ENCODE measurements around the gene USP27X. TPM values are rescaled to one million over a fixed set of nuclear protein-coding genes. Genes with fewer than 3 reads are reported as not detected.

The USP27X gene
- total and polyA plus RNA-seq, 2 of the 8 experiments (the other 6 are each of a cell fraction or from before 2014, with no cell fraction given): 3.8 to 4.7 TPM

DNA sequence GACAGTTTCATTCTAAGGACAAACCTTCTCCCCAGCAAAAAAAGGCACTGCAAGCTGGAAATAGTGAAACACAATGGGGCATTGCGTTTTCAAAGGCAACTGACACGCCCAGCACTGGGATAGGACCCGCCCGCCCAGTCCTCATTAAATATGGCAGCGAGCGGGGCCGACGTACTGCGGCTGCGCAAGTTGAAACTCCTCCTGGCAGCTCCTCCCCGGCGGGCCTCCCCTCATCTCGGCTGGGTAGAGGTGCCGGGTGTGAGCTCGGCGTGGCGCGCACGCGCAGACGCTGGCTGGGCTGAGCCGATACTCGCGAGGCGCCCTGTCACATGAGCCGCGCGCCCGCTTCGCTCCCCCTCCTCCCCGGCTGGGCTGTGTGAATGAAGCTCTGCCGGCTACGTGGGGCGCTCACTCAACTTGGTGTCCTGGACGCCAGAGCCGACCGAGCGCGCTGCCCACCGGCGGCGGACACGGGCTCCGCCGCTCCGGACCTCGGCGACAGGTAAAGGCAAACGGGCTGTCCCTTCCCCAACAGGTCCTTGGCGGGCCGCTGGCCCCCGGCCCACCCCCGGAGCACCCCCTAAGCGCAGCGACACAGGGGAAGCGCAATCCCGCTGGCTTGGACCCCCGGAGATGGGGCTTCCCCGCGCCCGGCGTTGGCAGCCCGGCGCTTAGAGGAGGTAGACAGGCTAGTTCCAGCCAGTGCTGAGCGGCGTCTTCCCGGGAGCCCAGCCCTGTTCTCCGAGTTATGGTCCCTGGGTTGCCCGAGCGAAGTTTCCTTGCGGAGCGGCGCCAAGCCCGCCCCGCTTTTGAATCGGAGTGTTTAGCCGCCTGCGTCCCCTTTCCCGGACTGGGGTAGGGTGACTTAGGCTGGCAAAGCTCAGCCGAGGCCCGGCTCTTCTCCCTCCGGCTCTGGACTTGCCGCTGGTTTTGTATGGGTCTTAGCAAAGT lies 43.3 kb downstream of the USP27X start, which contains the start of gene CLCN5:
Gene CLCN5, plus strand, starts transcription at position 306 of the 951 bp plus-strand sequence. CDS start 2,703 bp downstream, outside the sequence.
- Histone ChIP-seq H3K23me2 (ENCODE audit: low read depth, low read length) (no peaks in the 10 kb centered on the region; the same call in 1 of the 2 replicates), H3K4me1 (replicated peaks in 1 of 4; ENCODE audit: control insufficient read depth in 3 of 4, insufficient read depth in 4 of 4, low read length in 3 of 4) (peaks cover 0 to 5% (median 0%) of the 10 kb centered on the region in 4 experiments; a peak in 3 of 7 replicates), H2AFZ (ENCODE audit: low read length) (no peak within 1 kb of the TSS), H3K27me3 (replicated peaks in 1 of 4; ENCODE audit: control insufficient read depth in 3 of 4, extremely low read depth in 1 of 4, insufficient read depth in 3 of 4, low read length in 3 of 4) (peaks cover 0 to 5% (median 3%) of the 10 kb centered on the region in 4 experiments; a peak in 2 of 7 replicates), H3K79me2 (ENCODE audit: control insufficient read depth in 1 of 2, insufficient read depth in 2 of 2, low read length in 2 of 2) (no peaks in the 10 kb centered on the region), H2BK20ac (ENCODE audit: low read length) (no peak within 1 kb of the TSS), H3K9ac (replicated peaks in 1 of 4; ENCODE audit: extremely low read depth in 1 of 4, low read depth in 3 of 4, low read length in 3 of 4) (peak within 1 kb of the TSS; percentile 34 to 71 (median 57); a peak in 4 of 7 replicates), H4K91ac (replicated peaks; ENCODE audit: insufficient read length, low read length) (no peak within 1 kb of the TSS), H3K23ac (ENCODE audit: insufficient read length) (no peak within 1 kb of the TSS), H4K8ac (ENCODE audit: extremely low read depth, insufficient read depth, low read length) (no peak within 1 kb of the TSS), H3K79me1 (ENCODE audit: low read depth, low read length) (no peaks in the 10 kb centered on the region), H3K4me3 (ENCODE audit: extremely low read depth in 1 of 4, insufficient read depth in 2 of 4, low read depth in 3 of 4, low read length in 4 of 4) (peak within 1 kb of the TSS; percentile 52 to 73 (median 58)), H4K20me1 (replicated peaks in 1 of 2; ENCODE audit: control insufficient read depth in 1 of 2, insufficient read depth in 2 of 2, low read length in 2 of 2) (no peaks in the 10 kb centered on the region), H3K27ac (ENCODE audit: low read depth, low read length) (no peak within 1 kb of the TSS; the same call in 1 of the 2 replicates), H2BK120ac (replicated peaks; ENCODE audit: low read depth, low read length) (no peak within 1 kb of the TSS), H3K18ac (ENCODE audit: extremely low read depth, low read length) (no peak within 1 kb of the TSS), H2AK5ac (ENCODE audit: low read depth, low read length) (no peak within 1 kb of the TSS), H2BK12ac (ENCODE audit: low read depth, low read length) (no peak within 1 kb of the TSS), H4K5ac (ENCODE audit: insufficient read length, low read depth, low read length) (no peak within 1 kb of the TSS), H3K36me3 (ENCODE audit: control insufficient read depth in 2 of 4, insufficient read depth in 4 of 4, low read length in 3 of 4) (no peaks in the 10 kb centered on the region; a peak in 1 of 8 replicates), H3K14ac (ENCODE audit: insufficient read length) (no peak within 1 kb of the TSS), H2BK5ac (ENCODE audit: low read depth, low read length) (no peak within 1 kb of the TSS), H3K56ac (replicated peaks; ENCODE audit: insufficient read length, low read depth, low read length) (no peak within 1 kb of the TSS), H3K4ac (replicated peaks; ENCODE audit: insufficient read length, low read depth, low read length) (no peak within 1 kb of the TSS), H2BK15ac (ENCODE audit: low read length) (no peak within 1 kb of the TSS), H3K4me2 (ENCODE audit: insufficient read depth in 1 of 2, low read depth in 2 of 2, low read length in 2 of 2) (peak within 1 kb of the TSS; percentile 64 to 78), H3K9me3 (ENCODE audit: insufficient read depth in 2 of 2, low read depth in 1 of 2, low read length in 1 of 2) (no peaks in the 10 kb centered on the region)
- FAIRE-seq (peak; percentile 42), DNase-seq (ENCODE audit: low read depth in 1 of 2, low spot score in 2 of 2) (peak; percentile 85 to 86)
- POLR2A ChIA-PET (ENCODE audit: partially characterized antibody): interaction anchor here (1.4 kb wide), 1 partner anchor 43 kb away, joined by 3 read pairs; the partner anchor contains the start of gene USP27X
- WGBS, 2 experiments (ENCODE audit: extremely low coverage in 1 of 2, insufficient coverage in 1 of 2, insufficient read length in 1 of 2, insufficient replicate concordance in 2 of 2, low coverage in 1 of 2, low lambda C conversion rate in 2 of 2, missing lambda C conversion rate in 1 of 2): 1% methylated on average over 33 of the region's 83 CpGs; no CpG with 5 or more reads in 1 of the 2 experiments
- CTCF ChIA-PET (ENCODE audit: partially characterized antibody): interaction anchor here (0.7 to 1.7 kb wide), 5 partner anchors 44 to 290 kb away, joined by 3 to 5 read pairs (median 4); partner anchors contain the start of gene USP27X
- TF ChIP-seq PHF8 (conservative IDR thresholded peaks at IDR 0.05; ENCODE audit: low read depth, low read length) (0 out of 2 replicates have a peak, but pooled peaks have one; percentile 27), HDAC2 (IDR thresholded peaks at IDR 0.05; ENCODE audit: borderline replicate concordance in 1 of 2, low read depth in 2 of 2, low read length in 2 of 2) (0 out of 4 replicates have a peak, but pooled peaks of 1 of the 2 experiments have one; percentile 56), POLR2A (IDR thresholded peaks at IDR 0.05; ENCODE audit: control extremely low read depth in 1 of 2, low read depth in 2 of 2, low read length in 2 of 2) (no peak), JUN (IDR thresholded peaks at IDR 0.05; ENCODE audit: low read depth, low read length) (no peak), NRF1 (IDR thresholded peaks at IDR 0.05; ENCODE audit: low read depth, low read length) (peak; percentile 58), RBBP5 (IDR thresholded peaks at IDR 0.05; ENCODE audit: borderline replicate concordance, low read depth, low read length) (no peak), SIN3A (conservative IDR thresholded peaks at IDR 0.05 in 1 of 2, IDR thresholded peaks at IDR 0.05 in 1 of 2; ENCODE audit: low read depth in 1 of 2, low read length in 2 of 2) (peak in 1 of 2 experiments; percentile 41; a peak in 1 of 4 replicates)
- TF ChIP-seq, protein P1, sequence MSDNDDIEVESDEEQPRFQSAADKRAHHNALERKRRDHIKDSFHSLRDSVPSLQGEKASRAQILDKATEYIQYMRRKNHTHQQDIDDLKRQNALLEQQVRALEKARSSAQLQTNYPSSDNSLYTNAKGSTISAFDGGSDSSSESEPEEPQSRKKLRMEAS (IDR thresholded peaks at IDR 0.05): peak; percentile 73
- TF ChIP-seq, protein P2, sequence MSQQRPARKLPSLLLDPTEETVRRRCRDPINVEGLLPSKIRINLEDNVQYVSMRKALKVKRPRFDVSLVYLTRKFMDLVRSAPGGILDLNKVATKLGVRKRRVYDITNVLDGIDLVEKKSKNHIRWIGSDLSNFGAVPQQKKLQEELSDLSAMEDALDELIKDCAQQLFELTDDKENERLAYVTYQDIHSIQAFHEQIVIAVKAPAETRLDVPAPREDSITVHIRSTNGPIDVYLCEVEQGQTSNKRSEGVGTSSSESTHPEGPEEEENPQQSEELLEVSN (IDR thresholded peaks at IDR 0.05): peak; percentile 57
